ENCODE measurements around the gene KDM3A. TPM values are rescaled to one million over a fixed set of nuclear protein-coding genes. Genes with fewer than 3 reads are reported as not detected.

Gene KDM3A
- total RNA-seq, 3 donors from 2014 or later, result 40.6 to 79.0 (median 61.3) TPM

- intact Hi-C loops (cut with DNase I; ENCODE audit: low total_unique reads), result no loop called here
- TF ChIP-seq POLR2AphosphoS5 (IDR thresholded peaks at IDR 0.05) (no peak), CTCF (IDR thresholded peaks at IDR 0.05) (no peak), POLR2A (IDR thresholded peaks at IDR 0.05) (no peak)
- Histone ChIP-seq H3K27ac (no peak overlapping the region), H3K4me3 (no peak overlapping the region), H3K36me3 (no peaks in the 10 kb centered on the region), H3K9me3 (no peaks in the 10 kb centered on the region), H3K4me1 (no peaks in the 10 kb centered on the region), H3K27me3 (no peaks in the 10 kb centered on the region)
- no peak for DNase-seq (ENCODE audit: low spot score in 2 of 2)
Observed at GRCh38 chr2:86397986-86398385, 43.2 kb upstream of the KDM3A start.

- Histone ChIP-seq H3K27ac (no peak overlapping the region), H3K4me3 (no peak overlapping the region), H3K36me3 (no peaks in the 10 kb centered on the region), H3K9me3 (no peaks in the 10 kb centered on the region), H3K27me3 (no peaks in the 10 kb centered on the region), H3K4me1 (no peaks in the 10 kb centered on the region)
- no peak for DNase-seq (ENCODE audit: low spot score in 2 of 2)
- intact Hi-C loops (cut with DNase I; ENCODE audit: low total_unique reads), result no loop called here
- no peak for TF ChIP-seq POLR2A (IDR thresholded peaks at IDR 0.05)
- TF ChIP-seq POLR2AphosphoS5 (IDR thresholded peaks at IDR 0.05), result no peak
- no peak for TF ChIP-seq CTCF (IDR thresholded peaks at IDR 0.05)
Observed at GRCh38 chr2:86398500-86399474, 42.4 kb upstream of the KDM3A start.

GRCh38 chr2:86400321-86400720 lies 40.9 kb upstream of the KDM3A start:
- Histone ChIP-seq H3K36me3 (no peaks in the 10 kb centered on the region), H3K9me3 (no peaks in the 10 kb centered on the region), H3K27ac (no peak overlapping the region), H3K27me3 (no peaks in the 10 kb centered on the region), H3K4me3 (no peak overlapping the region), H3K4me1 (no peaks in the 10 kb centered on the region)
- no peak for TF ChIP-seq POLR2AphosphoS5 (IDR thresholded peaks at IDR 0.05)
- TF ChIP-seq CTCF (IDR thresholded peaks at IDR 0.05), result no peak
- intact Hi-C loops (cut with DNase I; ENCODE audit: low total_unique reads), result no loop called here
- no peak for DNase-seq (ENCODE audit: low spot score in 2 of 2)

GRCh38 chr2:86410581-86410980 lies 30.6 kb upstream of the KDM3A start:
- TF ChIP-seq POLR2A (IDR thresholded peaks at IDR 0.05) (no peak), CTCF (IDR thresholded peaks at IDR 0.05) (no peak), POLR2AphosphoS5 (IDR thresholded peaks at IDR 0.05) (no peak)
- Histone ChIP-seq H3K4me1 (no peaks in the 10 kb centered on the region), H3K4me3 (no peak overlapping the region), H3K27ac (no peak overlapping the region), H3K9me3 (peaks cover 0 to 6% of the 10 kb centered on the region in 2 donors), H3K27me3 (no peaks in the 10 kb centered on the region), H3K36me3 (no peaks in the 10 kb centered on the region)
- DNase-seq (ENCODE audit: low spot score in 2 of 2), result no peak
- intact Hi-C loops (cut with DNase I; ENCODE audit: low total_unique reads), result no loop called here

- TF ChIP-seq CTCF (IDR thresholded peaks at IDR 0.05) (no peak), POLR2A (IDR thresholded peaks at IDR 0.05) (no peak), POLR2AphosphoS5 (IDR thresholded peaks at IDR 0.05) (no peak)
- DNase-seq (ENCODE audit: low spot score in 2 of 2), result no peak
- intact Hi-C loops (cut with DNase I; ENCODE audit: low total_unique reads), result no loop called here
Observed at GRCh38 chr2:86411396-86411795, 29.8 kb upstream of the KDM3A start.

More at GRCh38 chr2:86411396-86411795, 29.8 kb upstream of the KDM3A start:
- Histone ChIP-seq H3K9me3 (peaks cover 0 to 6% of the 10 kb centered on the region in 2 donors), H3K4me1 (no peaks in the 10 kb centered on the region), H3K36me3 (no peaks in the 10 kb centered on the region), H3K27me3 (no peaks in the 10 kb centered on the region), H3K4me3 (no peak overlapping the region), H3K27ac (no peak overlapping the region)
